GM19099 (cell line): ENCODE results near the gene MISP.

Source experiments
- POLR2A ChIP-seq: IDR thresholded peaks from 3 replicates; pipeline ENCODE4 v1.6.1; 2011; ENCODE audit warnings: low read depth; ENCODE audit not compliant: insufficient read length; ENCODE audit errors: extremely low read depth

MISP gene

GRCh38 chr19:750640-751423 lies at the start of gene MISP:
MISP (plus strand) TSS chr19:751112; CDS start chr19:756947, 5,835 bp downstream.
- no peak for TF ChIP-seq POLR2A

DNA sequence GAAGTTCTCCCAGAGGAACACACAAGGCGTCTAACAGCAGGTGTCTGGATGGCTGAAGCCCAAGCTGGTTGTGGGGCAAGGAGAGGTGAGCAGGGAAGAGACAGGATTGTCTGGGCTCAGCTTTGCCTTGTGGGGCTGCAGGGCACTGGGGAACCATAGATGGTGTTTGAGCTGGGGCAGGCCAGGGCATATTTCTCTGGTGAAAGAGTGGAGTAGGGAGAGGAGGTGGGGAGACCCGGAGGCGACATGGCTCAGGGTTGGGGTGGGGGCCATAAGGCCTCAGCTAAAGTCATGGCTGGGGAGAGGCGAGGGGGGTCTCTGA lies 47.6 kb upstream of the MISP start:
- TF ChIP-seq POLR2A, result no peak

- TF ChIP-seq POLR2A, result no peak
Measured at GRCh38 chr19:703651-704446, 47.1 kb upstream of the MISP start.

- no peak for TF ChIP-seq POLR2A
Measured at GRCh38 chr19:704447-704741, 46.5 kb upstream of the MISP start.

- no peak for TF ChIP-seq POLR2A
Measured at GRCh38 chr19:708154-709143, 42.5 kb upstream of the MISP start, which contains the start of gene PALM. PALM (plus strand) TSS chr19:708935; CDS start chr19:709147, 212 bp downstream.

- TF ChIP-seq POLR2A, result no peak
Measured at GRCh38 chr19:709196-709964, 41.5 kb upstream of the MISP start.

DNA sequence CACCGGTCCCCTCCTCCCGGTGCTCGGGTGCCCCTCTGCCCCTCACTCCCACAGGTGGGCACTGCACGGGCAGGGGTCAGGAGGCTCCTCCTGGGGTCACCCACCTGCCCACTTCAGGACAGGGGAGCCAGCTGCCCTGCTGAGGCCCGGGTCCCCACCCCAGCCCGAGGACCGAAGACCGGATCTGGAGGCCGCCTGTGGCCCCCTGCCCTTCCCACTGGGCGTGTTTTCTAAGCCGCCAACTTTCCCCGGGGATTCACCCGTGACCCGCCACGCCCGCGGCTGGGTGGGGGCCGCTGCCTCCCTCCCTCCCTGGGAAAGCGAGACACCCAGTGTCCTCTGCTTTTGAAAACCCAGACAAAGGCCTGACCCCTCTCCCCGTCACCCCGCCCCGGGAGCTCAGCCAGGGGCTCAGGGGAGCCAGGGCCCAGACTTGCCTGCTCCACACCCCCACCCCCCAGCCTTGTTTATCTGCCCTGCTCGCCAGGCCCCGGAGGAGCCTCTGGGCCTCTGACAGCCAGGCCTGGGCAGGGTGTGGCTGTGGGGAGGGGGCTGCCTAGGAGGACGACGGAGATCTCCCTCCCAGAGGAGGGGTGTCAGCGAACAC lies 40.8 kb upstream of the MISP start:
- TF ChIP-seq POLR2A, result no peak

DNA sequence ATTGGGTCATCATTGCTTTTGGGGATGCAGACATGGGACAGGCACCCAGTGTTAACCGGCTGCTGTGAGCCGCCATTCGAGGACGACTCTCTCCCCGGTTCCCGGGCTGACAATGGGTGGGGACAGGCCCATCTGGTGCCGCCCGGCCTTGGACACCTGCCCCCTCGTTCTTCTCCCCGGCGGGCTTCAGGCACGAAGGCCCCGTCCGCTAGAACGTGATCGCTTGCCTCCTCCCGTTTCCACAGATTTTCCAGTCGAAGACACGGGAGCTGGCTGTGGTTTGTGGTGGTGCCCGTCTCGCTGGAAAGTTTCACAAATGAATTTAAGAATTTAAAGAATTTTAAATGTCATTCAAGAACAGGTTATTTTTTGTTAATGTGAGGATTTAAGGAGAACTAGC lies 40.1 kb upstream of the MISP start:
- TF ChIP-seq POLR2A, result no peak

- TF ChIP-seq POLR2A, result no peak
Measured at GRCh38 chr19:711254-711653, 39.7 kb upstream of the MISP start.

DNA sequence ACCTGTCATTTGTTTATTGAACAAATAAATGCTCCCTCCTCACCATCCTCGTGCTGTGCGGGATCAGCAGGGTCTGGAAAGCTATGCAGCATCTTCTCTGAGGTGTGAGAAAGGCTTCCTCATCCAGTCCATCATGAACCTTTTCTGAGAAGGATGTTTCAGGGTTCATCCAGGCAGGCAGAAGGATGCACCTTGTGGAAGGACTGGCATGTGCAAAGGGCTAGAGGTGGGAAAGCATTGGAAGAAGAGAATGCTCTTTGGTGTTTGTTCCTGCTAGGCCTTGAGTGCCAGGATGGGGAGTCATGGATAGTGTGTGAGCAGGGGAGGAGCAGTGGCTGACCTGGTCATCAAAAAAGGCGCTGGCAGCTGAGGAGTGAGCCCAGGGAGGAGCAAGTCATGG lies 35.6 kb upstream of the MISP start:
- no peak for TF ChIP-seq POLR2A

DNA sequence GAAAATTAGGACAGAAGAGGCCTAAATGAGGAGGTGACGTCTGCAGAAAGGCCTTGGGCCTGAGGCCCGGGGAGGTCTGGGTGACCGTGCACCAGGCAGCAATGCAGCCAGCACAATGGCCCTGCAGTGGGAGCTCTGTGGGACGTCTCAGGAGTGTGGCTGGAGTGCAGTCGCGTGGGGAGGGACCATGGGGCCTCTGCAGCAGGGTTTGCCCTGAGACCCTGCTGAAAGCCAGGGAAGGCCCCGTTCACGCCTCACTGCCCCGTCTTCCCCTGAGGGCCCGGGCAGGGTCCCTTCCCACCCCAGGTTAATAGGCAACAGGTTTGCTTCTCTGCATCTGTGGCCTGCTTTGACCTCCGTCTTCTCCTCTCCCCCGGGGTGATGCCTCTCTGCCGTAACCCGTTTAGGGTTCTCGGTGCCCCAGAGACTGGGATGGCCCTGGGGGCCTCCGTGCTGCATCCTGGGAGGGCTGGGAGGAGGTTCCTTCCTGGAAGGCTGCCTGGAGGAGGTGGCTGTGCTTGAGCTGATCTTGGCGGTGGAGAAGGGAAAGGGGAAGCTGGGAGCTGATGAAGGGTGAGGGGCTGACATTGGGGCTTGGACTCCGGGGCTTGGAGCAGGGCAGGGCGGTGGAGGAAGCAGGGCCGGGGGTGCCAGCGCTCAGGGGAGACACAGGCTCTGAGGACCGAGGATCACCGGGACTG lies 32.5 kb upstream of the MISP start:
- no peak for TF ChIP-seq POLR2A

DNA sequence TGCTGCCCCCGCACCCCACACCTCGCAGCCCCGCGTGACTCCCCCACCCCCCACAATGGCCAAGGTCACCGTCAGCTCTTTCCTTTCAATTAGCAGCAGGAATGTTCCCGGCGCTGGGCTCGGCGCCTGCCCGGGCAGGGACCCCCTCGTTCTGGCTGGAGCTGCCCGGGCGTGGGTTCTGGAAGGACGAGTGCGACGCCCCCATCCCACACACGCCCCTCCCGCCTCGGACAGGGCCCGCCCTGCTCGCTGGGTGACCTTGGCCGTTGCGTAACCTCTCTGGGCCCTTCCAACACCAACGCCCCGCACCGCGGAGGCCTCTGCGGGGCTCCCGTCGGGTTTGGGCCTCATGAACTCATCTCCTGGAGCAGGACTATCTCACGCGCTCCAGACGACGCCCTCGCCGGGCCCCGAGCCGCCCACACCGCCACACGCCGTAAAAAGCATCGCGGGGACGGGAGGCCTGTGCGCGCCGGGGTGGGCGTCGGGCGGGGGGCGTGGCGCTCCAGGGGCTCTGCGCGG lies 31.9 kb upstream of the MISP start:
- TF ChIP-seq POLR2A, result no peak

DNA sequence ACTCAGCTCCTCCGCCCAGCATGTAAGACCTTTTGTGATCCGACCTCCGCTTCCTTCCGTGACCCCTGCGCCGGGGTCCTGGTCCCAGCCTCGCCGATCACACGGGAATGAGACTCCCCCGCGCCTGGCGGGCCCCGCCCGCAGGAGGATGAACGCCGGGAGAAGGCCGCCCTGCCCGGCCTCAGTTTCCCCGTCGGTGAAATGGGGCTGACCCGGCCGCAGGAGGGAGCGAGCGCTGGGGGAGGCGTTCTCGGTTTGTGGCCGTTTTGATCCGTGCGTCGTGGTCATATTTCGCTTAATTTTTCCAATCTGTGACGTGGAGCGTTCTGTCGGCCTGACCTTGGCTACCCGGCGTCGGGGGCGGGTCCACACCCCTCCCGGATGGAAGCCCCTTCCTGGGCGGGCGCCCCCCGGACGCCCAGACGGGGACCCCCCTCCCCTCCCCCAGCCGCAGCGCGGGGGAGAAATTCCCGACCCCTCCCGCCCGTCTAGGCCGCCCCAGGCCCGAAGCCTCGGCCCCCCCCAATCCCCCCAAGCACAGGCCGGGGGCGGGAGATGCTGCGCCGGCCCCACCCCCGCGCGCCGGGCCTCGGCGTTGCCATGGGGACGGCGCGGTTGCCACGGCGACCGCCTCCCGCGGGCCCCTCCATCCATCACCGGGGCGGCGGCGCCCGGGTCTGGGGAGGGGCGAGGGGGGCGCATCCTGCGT lies 31.1 kb upstream of the MISP start:
- TF ChIP-seq POLR2A, result no peak
